C4-2B (cell line): ENCODE data around the gene BBX.

ENCODE experiments used
- CTCF ChIP-seq: fragments of 450-650 bp; conservative IDR thresholded peaks from 2 replicates; pipeline ENCODE4 v1.5.1; 2017; ENCODE audit warnings: mild to moderate bottlenecking
- ZFX ChIP-seq: fragments of 450-650 bp; IDR thresholded peaks from 2 replicates; pipeline ENCODE4 v1.6.1; 2017

GRCh38 chr3:107643038-107643883 is 120.5 kb downstream of the BBX start:
- TF ChIP-seq CTCF (peak; percentile 32), ZFX (no peak)
